ENCODE results near the gene TMEM45B. TPM values are rescaled to one million over a fixed set of nuclear protein-coding genes. Genes with fewer than 3 reads are reported as not detected.
"Not testable (repeated sequence)": the region's sequence is repeated elsewhere in the genome, so short reads cannot be mapped to it uniquely, and the experiment has no call there.

The TMEM45B gene
- polyA plus RNA-seq, 2 of the 4 experiments (the other 2 are of a cell fraction), result 0.44 TPM; not detected in 1

DNA sequence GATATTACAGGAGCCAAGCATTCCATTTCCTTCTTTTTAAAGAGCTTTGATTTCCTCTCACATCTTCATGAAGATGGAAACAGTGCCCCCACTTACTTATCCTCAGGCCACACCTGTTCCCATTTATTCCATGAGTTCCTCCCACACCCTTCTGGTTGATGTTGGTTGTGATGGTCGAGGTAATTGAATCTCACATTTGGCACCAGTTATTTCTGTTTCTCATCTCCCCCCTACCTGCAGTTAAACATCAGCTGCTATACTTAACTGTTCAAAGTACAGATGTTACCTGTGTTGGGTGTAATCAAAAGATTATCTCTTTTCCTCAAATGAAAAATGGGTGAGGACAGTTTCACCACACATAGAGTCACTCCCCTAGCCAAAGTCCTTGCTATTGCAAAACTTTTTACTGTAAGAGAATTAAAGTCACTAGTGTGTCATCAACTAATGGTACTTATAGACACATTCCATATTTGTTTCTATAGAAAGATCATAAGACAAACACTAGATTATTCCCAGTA, 1.9 kb downstream of the TMEM45B start:
- no peaks in the 10 kb centered on the region for H3K9me3 ChIP-seq
- H3K4me3 ChIP-seq, result no peak overlapping the region
- no peak overlapping the region for H3K27ac ChIP-seq
- ChIA-PET CTCF (no interaction called here), POLR2A (no interaction called here)
- no peaks in the 10 kb centered on the region for H3K4me1 ChIP-seq
- TF ChIP-seq MAFK (IDR thresholded peaks at IDR 0.05; ENCODE audit: partially characterized antibody) (no peak), KDM1A (IDR thresholded peaks at IDR 0.05; ENCODE audit: low read depth) (no peak), SREBF2 (IDR thresholded peaks at IDR 0.05) (no peak), BHLHE40 (IDR thresholded peaks at IDR 0.05; ENCODE audit: low read depth, low read length) (no peak), MYC (IDR thresholded peaks at IDR 0.05; ENCODE audit: borderline replicate concordance, low read length) (no peak), ZC3H11A (IDR thresholded peaks at IDR 0.05) (no peak), NR3C1 (IDR thresholded peaks at IDR 0.05) (no peak), HOXB5 (CRISPR knock-in tag; IDR thresholded peaks at IDR 0.05) (no peak), RAD21 (conservative IDR thresholded peaks at IDR 0.05 in 1 of 2, IDR thresholded peaks at IDR 0.05 in 1 of 2) (no peak), JUNB (IDR thresholded peaks at IDR 0.05) (no peak), ZNF302 (CRISPR knock-in tag; IDR thresholded peaks at IDR 0.05) (no peak), POLR2A (IDR thresholded peaks at IDR 0.05; ENCODE audit: low read length) (no peak)
- TF ChIP-seq, protein P1, sequence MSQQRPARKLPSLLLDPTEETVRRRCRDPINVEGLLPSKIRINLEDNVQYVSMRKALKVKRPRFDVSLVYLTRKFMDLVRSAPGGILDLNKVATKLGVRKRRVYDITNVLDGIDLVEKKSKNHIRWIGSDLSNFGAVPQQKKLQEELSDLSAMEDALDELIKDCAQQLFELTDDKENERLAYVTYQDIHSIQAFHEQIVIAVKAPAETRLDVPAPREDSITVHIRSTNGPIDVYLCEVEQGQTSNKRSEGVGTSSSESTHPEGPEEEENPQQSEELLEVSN (IDR thresholded peaks at IDR 0.05; ENCODE audit: borderline replicate concordance, low read depth), result no peak
- TF ChIP-seq, protein P2, sequence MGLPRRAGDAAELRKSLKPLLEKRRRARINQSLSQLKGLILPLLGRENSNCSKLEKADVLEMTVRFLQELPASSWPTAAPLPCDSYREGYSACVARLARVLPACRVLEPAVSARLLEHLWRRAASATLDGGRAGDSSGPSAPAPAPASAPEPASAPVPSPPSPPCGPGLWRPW (IDR thresholded peaks at IDR 0.05), result no peak
- TF ChIP-seq, protein P3, sequence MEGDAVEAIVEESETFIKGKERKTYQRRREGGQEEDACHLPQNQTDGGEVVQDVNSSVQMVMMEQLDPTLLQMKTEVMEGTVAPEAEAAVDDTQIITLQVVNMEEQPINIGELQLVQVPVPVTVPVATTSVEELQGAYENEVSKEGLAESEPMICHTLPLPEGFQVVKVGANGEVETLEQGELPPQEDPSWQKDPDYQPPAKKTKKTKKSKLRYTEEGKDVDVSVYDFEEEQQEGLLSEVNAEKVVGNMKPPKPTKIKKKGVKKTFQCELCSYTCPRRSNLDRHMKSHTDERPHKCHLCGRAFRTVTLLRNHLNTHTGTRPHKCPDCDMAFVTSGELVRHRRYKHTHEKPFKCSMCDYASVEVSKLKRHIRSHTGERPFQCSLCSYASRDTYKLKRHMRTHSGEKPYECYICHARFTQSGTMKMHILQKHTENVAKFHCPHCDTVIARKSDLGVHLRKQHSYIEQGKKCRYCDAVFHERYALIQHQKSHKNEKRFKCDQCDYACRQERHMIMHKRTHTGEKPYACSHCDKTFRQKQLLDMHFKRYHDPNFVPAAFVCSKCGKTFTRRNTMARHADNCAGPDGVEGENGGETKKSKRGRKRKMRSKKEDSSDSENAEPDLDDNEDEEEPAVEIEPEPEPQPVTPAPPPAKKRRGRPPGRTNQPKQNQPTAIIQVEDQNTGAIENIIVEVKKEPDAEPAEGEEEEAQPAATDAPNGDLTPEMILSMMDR (IDR thresholded peaks at IDR 0.05), result no peak
- 17% methylated on average over 1 of the region's 1 CpG for WGBS (ENCODE audit: missing lambda C conversion rate)
- FAIRE-seq, result no peak
- no peak overlapping the region for H3K4me2 ChIP-seq
- no peak for ATAC-seq
- no peak for DNase-seq (ENCODE audit: low read depth in 1 of 2, low spot score in 1 of 2)

DNA sequence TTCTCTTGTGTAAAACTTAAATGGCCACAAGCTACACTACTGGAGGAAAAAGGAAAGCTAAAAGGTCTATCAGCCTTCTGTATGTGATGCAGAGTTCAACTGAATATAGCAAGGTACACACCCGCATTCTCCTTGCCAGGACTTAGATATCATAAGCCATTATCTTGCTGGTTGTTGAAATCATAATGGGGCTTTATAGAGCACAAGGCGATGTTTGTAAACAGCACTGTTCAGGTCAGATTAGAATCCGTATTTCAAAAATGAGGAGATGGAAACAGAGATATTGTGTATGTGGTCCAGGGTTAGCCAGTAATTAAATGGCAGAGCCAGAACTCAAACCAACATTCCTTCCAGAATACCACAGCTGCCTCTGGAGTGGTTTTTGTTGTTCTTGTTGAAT, 2.6 kb downstream of the TMEM45B start:
- 87% methylated on average over 3 of the region's 3 CpGs for WGBS (ENCODE audit: missing lambda C conversion rate)
- H3K4me1 ChIP-seq; H3K27ac ChIP-seq; POLR2A ChIA-PET; H3K4me2 ChIP-seq; ATAC-seq; H3K9me3 ChIP-seq; DNase-seq (ENCODE audit: low read depth in 1 of 2, low spot score in 1 of 2); FAIRE-seq; H3K4me3 ChIP-seq: not testable (repeated sequence)
- CTCF ChIA-PET, result interaction anchor here (1.4 kb wide), 1 partner anchor 10 kb away, joined by 3 read pairs; no protein-coding TSS in a partner anchor

DNA sequence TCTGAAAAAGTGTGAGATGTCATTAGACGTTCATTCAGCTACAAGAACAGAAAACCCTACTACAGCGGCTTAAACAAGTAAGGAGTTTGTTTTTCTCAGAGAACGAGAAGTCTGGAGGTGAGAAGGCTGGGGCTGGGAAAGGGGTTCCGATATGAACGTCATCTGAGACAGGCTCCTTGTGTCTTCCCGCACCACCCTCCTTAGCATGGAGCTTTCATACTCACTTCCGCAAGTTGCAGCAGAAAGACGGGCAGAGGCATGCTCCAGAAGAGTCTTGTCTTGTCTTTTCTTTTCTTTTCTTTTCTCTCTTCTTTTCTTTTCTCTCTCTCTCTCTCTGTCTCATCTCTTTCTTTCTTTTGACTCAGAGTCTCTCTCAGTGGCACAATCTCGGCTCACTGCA, 3.6 kb downstream of the TMEM45B start:
- WGBS (ENCODE audit: missing lambda C conversion rate), result 78% methylated on average over 9 of the region's 9 CpGs
- ATAC-seq (no peak), FAIRE-seq (no peak), DNase-seq (ENCODE audit: low read depth in 1 of 2, low spot score in 1 of 2) (no peak)
- CTCF ChIA-PET, result interaction anchor here (1.4 kb wide), 1 partner anchor 9 kb away, joined by 3 read pairs; no protein-coding TSS in a partner anchor
- no peak overlapping the region for H3K27ac ChIP-seq
- no peak overlapping the region for H3K4me2 ChIP-seq
- H3K4me3 ChIP-seq, result no peak overlapping the region
- no peaks in the 10 kb centered on the region for H3K4me1 ChIP-seq
- POLR2A ChIA-PET, result no interaction called here
- TF ChIP-seq, protein P4, sequence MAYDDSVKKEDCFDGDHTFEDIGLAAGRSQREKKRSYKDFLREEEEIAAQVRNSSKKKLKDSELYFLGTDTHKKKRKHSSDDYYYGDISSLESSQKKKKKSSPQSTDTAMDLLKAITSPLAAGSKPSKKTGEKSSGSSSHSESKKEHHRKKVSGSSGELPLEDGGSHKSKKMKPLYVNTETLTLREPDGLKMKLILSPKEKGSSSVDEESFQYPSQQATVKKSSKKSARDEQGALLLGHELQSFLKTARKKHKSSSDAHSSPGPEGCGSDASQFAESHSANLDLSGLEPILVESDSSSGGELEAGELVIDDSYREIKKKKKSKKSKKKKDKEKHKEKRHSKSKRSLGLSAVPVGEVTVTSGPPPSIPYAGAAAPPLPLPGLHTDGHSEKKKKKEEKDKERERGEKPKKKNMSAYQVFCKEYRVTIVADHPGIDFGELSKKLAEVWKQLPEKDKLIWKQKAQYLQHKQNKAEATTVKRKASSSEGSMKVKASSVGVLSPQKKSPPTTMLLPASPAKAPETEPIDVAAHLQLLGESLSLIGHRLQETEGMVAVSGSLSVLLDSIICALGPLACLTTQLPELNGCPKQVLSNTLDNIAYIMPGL (CRISPR knock-in tag; IDR thresholded peaks at IDR 0.05; ENCODE audit: borderline replicate concordance), result no peak
- TF ChIP-seq, protein P5, sequence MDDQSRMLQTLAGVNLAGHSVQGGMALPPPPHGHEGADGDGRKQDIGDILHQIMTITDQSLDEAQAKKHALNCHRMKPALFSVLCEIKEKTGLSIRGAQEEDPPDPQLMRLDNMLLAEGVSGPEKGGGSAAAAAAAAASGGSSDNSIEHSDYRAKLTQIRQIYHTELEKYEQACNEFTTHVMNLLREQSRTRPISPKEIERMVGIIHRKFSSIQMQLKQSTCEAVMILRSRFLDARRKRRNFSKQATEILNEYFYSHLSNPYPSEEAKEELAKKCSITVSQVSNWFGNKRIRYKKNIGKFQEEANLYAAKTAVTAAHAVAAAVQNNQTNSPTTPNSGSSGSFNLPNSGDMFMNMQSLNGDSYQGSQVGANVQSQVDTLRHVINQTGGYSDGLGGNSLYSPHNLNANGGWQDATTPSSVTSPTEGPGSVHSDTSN (IDR thresholded peaks at IDR 0.05), result no peak
- TF ChIP-seq CHD2 (IDR thresholded peaks at IDR 0.05; ENCODE audit: low read length, partially characterized antibody), result no peak
- H3K9me3 ChIP-seq, result no peaks in the 10 kb centered on the region

DNA sequence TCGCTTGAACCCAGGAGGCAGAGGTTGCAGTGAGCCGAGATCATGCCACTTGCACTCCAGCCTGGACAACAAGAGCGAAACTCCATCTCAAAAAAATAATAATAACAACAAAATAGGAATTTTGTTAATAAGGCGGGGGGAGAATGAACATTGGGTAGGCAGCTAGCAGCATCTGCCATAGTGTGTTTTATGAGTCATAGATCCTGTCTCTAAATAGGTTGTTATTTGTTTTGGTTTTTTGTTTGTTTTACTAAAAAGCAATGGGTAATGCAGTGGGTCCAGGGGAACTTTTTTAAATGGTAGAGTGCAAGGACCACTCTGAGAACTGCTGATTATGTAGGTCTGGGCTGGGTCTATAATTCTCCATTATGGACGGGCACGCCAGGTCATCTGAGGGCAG, 4.6 kb downstream of the TMEM45B start:
- H3K4me1 ChIP-seq; H3K4me3 ChIP-seq; H3K27ac ChIP-seq; DNase-seq (ENCODE audit: low read depth in 1 of 2, low spot score in 1 of 2); ATAC-seq; FAIRE-seq; H3K9me3 ChIP-seq; H3K4me2 ChIP-seq; POLR2A ChIA-PET; CTCF ChIA-PET: not testable (repeated sequence)
- WGBS (ENCODE audit: missing lambda C conversion rate), result 85% methylated on average over 6 of the region's 6 CpGs

DNA sequence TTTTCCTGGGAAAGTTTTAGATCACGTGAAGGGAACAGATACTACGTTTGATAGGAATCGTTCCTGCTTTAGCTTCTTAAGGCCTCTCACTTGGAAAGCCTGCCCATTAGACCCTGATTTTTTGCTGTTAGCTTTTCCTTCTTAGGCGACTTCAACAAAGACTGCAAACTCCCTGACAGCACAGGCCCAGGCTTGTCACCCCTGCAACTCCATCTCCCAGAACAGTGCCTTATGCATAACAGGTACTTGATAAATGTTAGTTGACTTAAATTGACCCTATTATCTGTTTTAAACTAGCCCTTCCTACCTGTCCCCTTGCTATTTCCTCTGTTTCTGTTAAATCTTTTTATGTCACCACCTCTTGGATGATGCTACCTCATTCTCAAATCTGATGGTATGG, 7.6 kb downstream of the TMEM45B start:
- H3K4me3 ChIP-seq; H3K4me2 ChIP-seq; H3K9me3 ChIP-seq; H3K4me1 ChIP-seq; H3K27ac ChIP-seq; FAIRE-seq; POLR2A ChIA-PET; ATAC-seq; CTCF ChIA-PET; DNase-seq (ENCODE audit: low read depth in 1 of 2, low spot score in 1 of 2): not testable (repeated sequence)
- 74% methylated on average over 4 of the region's 4 CpGs for whole genome bisulfite sequencing (ENCODE audit: missing lambda C conversion rate)

DNA sequence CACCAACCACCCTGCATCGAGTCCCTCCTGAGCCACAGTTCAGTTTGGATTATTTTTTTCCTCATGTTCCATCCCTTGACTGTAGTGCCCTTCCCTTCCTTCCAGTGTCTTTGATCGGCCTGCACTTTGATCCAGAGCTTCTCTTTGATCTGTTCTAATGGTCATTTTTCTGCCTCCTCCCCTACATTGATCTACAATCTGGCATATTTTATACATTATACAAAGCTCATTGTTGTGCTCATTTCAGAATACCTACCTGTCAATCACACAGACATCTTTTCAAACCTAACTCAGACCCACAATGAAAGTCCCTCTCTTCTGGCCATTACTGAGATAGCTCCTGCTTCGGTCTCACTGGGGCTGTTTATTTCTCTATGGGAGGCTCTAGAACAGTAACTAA, 8.2 kb downstream of the TMEM45B start:
- FAIRE-seq; CTCF ChIA-PET; DNase-seq (ENCODE audit: low read depth in 1 of 2, low spot score in 1 of 2); H3K4me3 ChIP-seq; H3K9me3 ChIP-seq; H3K4me2 ChIP-seq; ATAC-seq; H3K27ac ChIP-seq; POLR2A ChIA-PET; H3K4me1 ChIP-seq: not testable (repeated sequence)
- WGBS (ENCODE audit: missing lambda C conversion rate), result 68% methylated on average over 3 of the region's 3 CpGs
